ENCODE measurements around the gene VPS51. TPM values are rescaled to one million over a fixed set of nuclear protein-coding genes. Genes with fewer than 3 reads are reported as not detected.

Gene VPS51
- total and polyA plus RNA-seq, 9 of the 15 experiments (the other 6 are each of a cell fraction or from before 2014, with no cell fraction given), result 1.8 to 143 (median 46.8) TPM

GRCh38 chr11:65078151-65078550 is 17.9 kb upstream of the VPS51 start (continued):
- TF ChIP-seq RAD21 (CRISPR knock-in tag; conservative IDR thresholded peaks at IDR 0.05 in 1 of 2, IDR thresholded peaks at IDR 0.05 in 1 of 2) (peak; percentile 50 to 60), PHTF2 (CRISPR knock-in tag; IDR thresholded peaks at IDR 0.05) (no peak), ZNF444 (CRISPR knock-in tag; IDR thresholded peaks at IDR 0.05) (no peak), CREB1 (IDR thresholded peaks at IDR 0.05) (no peak), CREB1 (CRISPR knock-in tag; IDR thresholded peaks at IDR 0.05) (no peak; the same call in 1 of the 2 replicates), REST (IDR thresholded peaks at IDR 0.05; ENCODE audit: borderline replicate concordance) (peak; percentile 60; the same call in 1 of the 2 replicates), REST (CRISPR knock-in tag; IDR thresholded peaks at IDR 0.05; ENCODE audit: low read depth) (no peak), SRSF3 (IDR thresholded peaks at IDR 0.05; ENCODE audit: insufficient read depth, low read length) (no peak), NFXL1 (CRISPR knock-in tag; IDR thresholded peaks at IDR 0.05) (no peak), CEBPB (tag; IDR thresholded peaks at IDR 0.05) (no peak), HDAC8 (tag; IDR thresholded peaks at IDR 0.05) (no peak), CSDE1 (IDR thresholded peaks at IDR 0.05) (no peak), MTA3 (IDR thresholded peaks at IDR 0.05; ENCODE audit: borderline replicate concordance) (no peak), RBFOX2 (IDR thresholded peaks at IDR 0.05; ENCODE audit: low read depth, low read length) (peak; percentile 52; the same call in 1 of the 2 replicates), STAT5A (IDR thresholded peaks at IDR 0.05; ENCODE audit: borderline replicate concordance, low read length) (no peak), FOXK2 (conservative IDR thresholded peaks at IDR 0.05 in 1 of 2, IDR thresholded peaks at IDR 0.05 in 1 of 2; ENCODE audit: low read depth in 2 of 2) (no peak), HNRNPK (IDR thresholded peaks at IDR 0.05; ENCODE audit: low read depth, low read length, poor library complexity, severe bottlenecking) (no peak), NUFIP1 (IDR thresholded peaks at IDR 0.05; ENCODE audit: partially characterized antibody) (no peak), CAMTA2 (CRISPR knock-in tag; conservative IDR thresholded peaks at IDR 0.05) (no peak), GATAD2B (IDR thresholded peaks at IDR 0.05; ENCODE audit: borderline replicate concordance) (no peak), ZSCAN32 (CRISPR knock-in tag; IDR thresholded peaks at IDR 0.05) (no peak), KLF13 (tag; IDR thresholded peaks at IDR 0.05; ENCODE audit: borderline replicate concordance, low read depth) (no peak), NRF1 (conservative IDR thresholded peaks at IDR 0.05 in 1 of 2, IDR thresholded peaks at IDR 0.05 in 1 of 2) (no peak), FOXP1 (CRISPR knock-in tag; IDR thresholded peaks at IDR 0.05) (0 out of 2 replicates have a peak, but pooled peaks have one; percentile 62), CBFB (CRISPR knock-in tag; IDR thresholded peaks at IDR 0.05) (no peak)

Measured in K562 (cell line).